HEK293T (cell line): ENCODE data around the gene OLFML3.

Experiments
- ARNT ChIP-seq: fragments of 450-650 bp; IDR thresholded peaks from 2 replicates; pipeline ENCODE4 v1.6.1; 2017; ENCODE audit warnings: mild to moderate bottlenecking
- BHLHE40 ChIP-seq: fragments of 450-650 bp; IDR thresholded peaks from 2 replicates; pipeline ENCODE4 v1.6.1; 2016; ENCODE audit warnings: mild to moderate bottlenecking, moderate library complexity, borderline replicate concordance
- ELF4 ChIP-seq: fragments of 450-650 bp; IDR thresholded peaks from 2 replicates; pipeline ENCODE4 v1.6.1; 2017; ENCODE audit warnings: antibody characterized with exemption
- FOXA1 ChIP-seq: fragments of 450-650 bp; IDR thresholded peaks from 2 replicates; pipeline ENCODE4 v1.6.1; 2016; ENCODE audit warnings: mild to moderate bottlenecking
- FOXK2 ChIP-seq: fragments of 450-650 bp; IDR thresholded peaks from 2 replicates; pipeline ENCODE4 v1.6.1; 2016; ENCODE audit warnings: mild to moderate bottlenecking
- FOXM1 ChIP-seq: fragments of 450-650 bp; IDR thresholded peaks from 2 replicates; pipeline ENCODE4 v1.6.1; 2017; ENCODE audit warnings: mild to moderate bottlenecking, borderline replicate concordance
- HDGF ChIP-seq: fragments of 450-650 bp; IDR thresholded peaks from 2 replicates; pipeline ENCODE4 v1.6.1; 2017; ENCODE audit warnings: antibody characterized with exemption, borderline replicate concordance
- L3MBTL2 ChIP-seq: fragments of 450-650 bp; conservative IDR thresholded peaks from 2 replicates; pipeline ENCODE4 v1.6.1; 2016; ENCODE audit warnings: mild to moderate bottlenecking
- PKNOX1 ChIP-seq: fragments of 450-650 bp; IDR thresholded peaks from 2 replicates; pipeline ENCODE4 v1.6.1; 2016
- SP1 ChIP-seq: fragments of 450-650 bp; IDR thresholded peaks from 2 replicates; pipeline ENCODE4 v1.6.1; 2017
- SUZ12 ChIP-seq: fragments of 450-650 bp; IDR thresholded peaks from 2 replicates; pipeline ENCODE4 v1.6.1; 2016; ENCODE audit warnings: mild to moderate bottlenecking
- TARDBP ChIP-seq: fragments of 450-650 bp; IDR thresholded peaks from 2 replicates; pipeline ENCODE4 v1.6.1; 2016
- ZNF384 ChIP-seq: fragments of 450-650 bp; IDR thresholded peaks from 2 replicates; pipeline ENCODE4 v1.6.1; 2016

DNA sequence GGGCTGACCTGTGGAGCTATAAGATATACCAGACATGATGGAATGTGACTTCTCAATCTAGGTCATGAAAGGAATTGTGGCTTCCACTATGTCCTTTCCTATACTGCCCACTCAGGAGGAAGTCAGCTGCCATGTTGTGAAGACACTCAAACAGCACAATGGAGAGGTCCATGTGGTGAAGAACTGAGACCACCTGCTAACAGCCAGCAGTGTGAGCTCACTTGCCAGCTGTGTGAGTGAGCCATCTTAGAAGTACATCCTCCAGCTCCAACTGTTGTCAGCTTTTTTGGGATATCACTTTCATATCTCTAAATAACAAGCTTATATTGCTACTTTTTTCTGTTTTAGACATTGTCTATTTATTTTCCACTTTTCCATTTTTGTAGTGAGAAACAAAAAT is 29.7 kb downstream of the OLFML3 start:
- TF ChIP-seq PKNOX1 = no peak
- no peak for TF ChIP-seq TARDBP
- TF ChIP-seq SUZ12 = no peak
- TF ChIP-seq BHLHE40 = no peak
- no peak for TF ChIP-seq FOXK2
- TF ChIP-seq SP1 = no peak
- TF ChIP-seq ZNF384 = no peak
- TF ChIP-seq FOXM1 = no peak
- no peak for TF ChIP-seq HDGF
- no peak for TF ChIP-seq ARNT
- no peak for TF ChIP-seq ELF4
- TF ChIP-seq L3MBTL2 = no peak
- no peak for TF ChIP-seq FOXA1
